ENCODE results near the gene DNLZ. TPM values are rescaled to one million over a fixed set of nuclear protein-coding genes. Genes with fewer than 3 reads are reported as not detected.

Gene DNLZ
- total and polyA plus RNA-seq, 10 of the 15 experiments (the other 5 are each of a cell fraction or from before 2014, with no cell fraction given) = 0.66 to 29.7 (median 14.7) TPM; not detected in 1

DNA sequence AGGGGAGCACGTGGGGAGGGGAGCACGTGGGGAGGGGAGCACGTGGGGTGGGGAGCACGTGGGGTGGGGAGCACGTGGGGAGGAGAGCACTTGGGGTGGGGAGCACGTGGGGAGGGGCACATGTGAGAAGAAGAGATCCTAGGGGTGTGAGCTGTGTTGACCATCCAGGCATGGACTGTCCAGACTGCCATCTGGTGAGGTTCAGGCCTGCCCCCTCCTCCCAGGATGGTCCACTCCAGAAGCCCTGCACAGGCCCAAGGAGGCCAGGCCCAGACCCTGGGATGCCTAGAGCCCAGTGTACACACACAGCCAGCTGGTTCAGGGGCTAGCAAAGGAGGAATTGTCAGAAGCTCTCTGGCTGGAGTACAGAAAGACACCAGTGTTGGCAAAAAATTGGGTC is 34.1 kb upstream of the DNLZ start:
- SMC1A ChIA-PET (ENCODE audit: uncharacterized antibody, unreplicated experiment) = no interaction called here
- DNase-seq (ENCODE audit: low read depth, low spot score) (no peak), ATAC-seq (no peak), FAIRE-seq (no peak)
- no peak overlapping the region for H3K4me2 ChIP-seq (ENCODE audit: control insufficient read depth, insufficient read depth)
- H3K79me2 ChIP-seq (ENCODE audit: control insufficient read depth, insufficient read depth, low read length) = peaks cover 26% of the 10 kb centered on the region
- BruUV-seq (replicated peaks) = no TSS peak
- H3K36me3 ChIP-seq (ENCODE audit: control insufficient read depth in 2 of 2, insufficient read depth in 2 of 2, low read length in 1 of 2) = peaks cover 24 to 27% of the 10 kb centered on the region in 2 experiments
- H3K27ac ChIP-seq (ENCODE audit: control insufficient read depth, insufficient read depth) = no peak overlapping the region
- H3K9ac ChIP-seq (ENCODE audit: control insufficient read depth, insufficient read depth, low read length) = no peak overlapping the region
- H3K4me1 ChIP-seq (ENCODE audit: control insufficient read depth, insufficient read depth, low read length) = peaks cover 11% of the 10 kb centered on the region
- in situ Hi-C loops (cut with MboI) = loop anchor here (5.0 kb wide), 1 partner anchor 60 kb away; no protein-coding TSS in a partner anchor
- CTCF ChIA-PET = interaction anchor here (1.4 kb wide), 1 partner anchor 35 kb away, joined by 4 read pairs; no protein-coding TSS in a partner anchor
- H3K4me3 ChIP-seq = no peak overlapping the region
- no peaks in the 10 kb centered on the region for H4K20me1 ChIP-seq (ENCODE audit: control insufficient read depth, insufficient read depth)
- H3K27me3 ChIP-seq (replicated peaks in 1 of 2; ENCODE audit: control insufficient read depth in 2 of 2, insufficient read depth in 2 of 2, low read length in 1 of 2) = no peaks in the 10 kb centered on the region
- no peaks in the 10 kb centered on the region for H3K9me3 ChIP-seq (replicated peaks; ENCODE audit: control insufficient read depth, insufficient read depth, low read length)
- no peak for TF ChIP-seq MEF2A (IDR thresholded peaks at IDR 0.05; ENCODE audit: insufficient read depth, low read depth, low read length)
- no peak for TF ChIP-seq GATAD2B (conservative IDR thresholded peaks at IDR 0.05; ENCODE audit: low read depth)
- TF ChIP-seq, protein P1, sequence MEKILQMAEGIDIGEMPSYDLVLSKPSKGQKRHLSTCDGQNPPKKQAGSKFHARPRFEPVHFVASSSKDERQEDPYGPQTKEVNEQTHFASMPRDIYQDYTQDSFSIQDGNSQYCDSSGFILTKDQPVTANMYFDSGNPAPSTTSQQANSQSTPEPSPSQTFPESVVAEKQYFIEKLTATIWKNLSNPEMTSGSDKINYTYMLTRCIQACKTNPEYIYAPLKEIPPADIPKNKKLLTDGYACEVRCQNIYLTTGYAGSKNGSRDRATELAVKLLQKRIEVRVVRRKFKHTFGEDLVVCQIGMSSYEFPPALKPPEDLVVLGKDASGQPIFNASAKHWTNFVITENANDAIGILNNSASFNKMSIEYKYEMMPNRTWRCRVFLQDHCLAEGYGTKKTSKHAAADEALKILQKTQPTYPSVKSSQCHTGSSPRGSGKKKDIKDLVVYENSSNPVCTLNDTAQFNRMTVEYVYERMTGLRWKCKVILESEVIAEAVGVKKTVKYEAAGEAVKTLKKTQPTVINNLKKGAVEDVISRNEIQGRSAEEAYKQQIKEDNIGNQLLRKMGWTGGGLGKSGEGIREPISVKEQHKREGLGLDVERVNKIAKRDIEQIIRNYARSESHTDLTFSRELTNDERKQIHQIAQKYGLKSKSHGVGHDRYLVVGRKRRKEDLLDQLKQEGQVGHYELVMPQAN (conservative IDR thresholded peaks at IDR 0.05) = no peak
- no peak for TF ChIP-seq HDAC6 (IDR thresholded peaks at IDR 0.05; ENCODE audit: unreplicated experiment)
- no peak for TF ChIP-seq ZNF207 (IDR thresholded peaks at IDR 0.05; ENCODE audit: borderline replicate concordance)
- no peak for TF ChIP-seq CTCF (IDR thresholded peaks at IDR 0.05 in 2 of 3, conservative IDR thresholded peaks at IDR 0.05 in 1 of 3; ENCODE audit: control insufficient read depth in 2 of 3, extremely low read depth in 1 of 3, insufficient read depth in 1 of 3, low read depth in 3 of 3, low read length in 3 of 3)
- H2AFZ ChIP-seq (ENCODE audit: control insufficient read depth, low read depth, low read length) = no peak overlapping the region
- WGBS (ENCODE audit: insufficient coverage, insufficient replicate concordance, low lambda C conversion rate, missing lambda C conversion rate) = no CpG with 5 or more reads among the region's 6 CpGs
- RAD21 ChIA-PET (ENCODE audit: unreplicated experiment) = no interaction called here
- intact Hi-C loops (cut with micrococcal nuclease; ENCODE audit: unreplicated experiment) = no loop called here
- POLR2A ChIA-PET = interaction anchor here (1.1 kb wide), 1 partner anchor 13 kb away, joined by 3 read pairs; no protein-coding TSS in a partner anchor

All from GM12878 (cell line).